ENCODE results near the gene GRAP2. TPM values are rescaled to one million over a fixed set of nuclear protein-coding genes. Genes with fewer than 3 reads are reported as not detected.

Gene GRAP2
- total and polyA plus RNA-seq, 9 of the 15 experiments (the other 6 are each of a cell fraction or from before 2014, with no cell fraction given) = 4.8 to 88.7 (median 60.4) TPM

DNA sequence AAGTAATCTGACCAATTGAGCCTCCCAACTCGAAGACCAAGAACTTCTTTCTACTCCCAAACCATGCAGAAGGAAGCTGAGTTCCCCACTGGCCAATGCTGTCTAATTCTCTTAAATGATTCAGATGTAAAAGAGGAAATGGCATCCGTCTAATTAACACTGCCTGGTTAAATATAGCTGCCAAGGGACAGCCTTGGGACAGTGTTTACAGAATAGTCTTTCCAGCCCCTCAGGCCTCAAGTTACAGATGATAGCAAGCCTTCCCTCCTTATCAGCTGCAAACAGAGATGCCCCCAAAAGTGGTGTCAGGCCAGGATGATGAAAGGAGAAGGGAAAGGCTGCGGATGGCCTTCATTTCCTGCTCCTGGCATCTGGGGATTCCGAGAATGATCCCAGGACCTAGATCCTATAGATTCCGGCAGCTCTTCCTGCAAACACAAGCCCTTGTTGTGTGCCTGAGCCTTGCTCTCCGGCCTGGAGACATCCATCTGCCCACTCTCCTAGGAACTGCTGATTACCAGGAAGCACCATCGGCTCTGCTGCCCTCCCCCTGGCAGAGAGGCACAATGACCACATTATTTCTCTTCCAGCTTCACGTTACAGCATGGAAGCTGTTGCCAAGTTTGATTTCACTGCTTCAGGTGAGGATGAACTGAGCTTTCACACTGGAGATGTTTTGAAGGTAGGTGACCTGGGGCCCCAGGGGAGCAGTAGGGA is 45.8 kb downstream of the GRAP2 start (continued):
- TF ChIP-seq KAT8 (IDR thresholded peaks at IDR 0.05; ENCODE audit: low read depth) = no peak
- peak; percentile 95 for TF ChIP-seq DPF2 (IDR thresholded peaks at IDR 0.05)
- no peak for TF ChIP-seq SIN3B (IDR thresholded peaks at IDR 0.05; ENCODE audit: low read depth)
- no peak for TF ChIP-seq ZSCAN32 (CRISPR knock-in tag; IDR thresholded peaks at IDR 0.05)
- no peak for TF ChIP-seq SNRNP70 (optimal IDR thresholded peaks at IDR 0.05; ENCODE audit: low read depth, low read length)
- TF ChIP-seq, protein P1, sequence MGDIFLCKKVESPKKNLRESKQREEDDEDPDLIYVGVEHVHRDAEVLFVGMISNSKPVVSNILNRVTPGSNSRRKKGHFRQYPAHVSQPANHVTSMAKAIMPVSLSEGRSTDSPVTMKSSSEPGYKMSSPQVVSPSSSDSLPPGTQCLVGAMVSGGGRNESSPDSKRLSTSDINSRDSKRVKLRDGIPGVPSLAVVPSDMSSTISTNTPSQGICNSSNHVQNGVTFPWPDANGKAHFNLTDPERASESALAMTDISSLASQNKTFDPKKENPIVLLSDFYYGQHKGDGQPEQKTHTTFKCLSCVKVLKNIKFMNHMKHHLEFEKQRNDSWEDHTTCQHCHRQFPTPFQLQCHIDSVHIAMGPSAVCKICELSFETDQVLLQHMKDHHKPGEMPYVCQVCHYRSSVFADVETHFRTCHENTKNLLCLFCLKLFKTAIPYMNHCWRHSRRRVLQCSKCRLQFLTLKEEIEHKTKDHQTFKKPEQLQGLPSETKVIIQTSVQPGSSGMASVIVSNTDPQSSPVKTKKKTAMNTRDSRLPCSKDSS (IDR thresholded peaks at IDR 0.05; ENCODE audit: low read depth, partially characterized antibody) = no peak
- TF ChIP-seq POLR3A (IDR thresholded peaks at IDR 0.05; ENCODE audit: borderline replicate concordance, extremely low read depth, insufficient read depth, insufficient read length) = no peak
- TF ChIP-seq, protein P2, sequence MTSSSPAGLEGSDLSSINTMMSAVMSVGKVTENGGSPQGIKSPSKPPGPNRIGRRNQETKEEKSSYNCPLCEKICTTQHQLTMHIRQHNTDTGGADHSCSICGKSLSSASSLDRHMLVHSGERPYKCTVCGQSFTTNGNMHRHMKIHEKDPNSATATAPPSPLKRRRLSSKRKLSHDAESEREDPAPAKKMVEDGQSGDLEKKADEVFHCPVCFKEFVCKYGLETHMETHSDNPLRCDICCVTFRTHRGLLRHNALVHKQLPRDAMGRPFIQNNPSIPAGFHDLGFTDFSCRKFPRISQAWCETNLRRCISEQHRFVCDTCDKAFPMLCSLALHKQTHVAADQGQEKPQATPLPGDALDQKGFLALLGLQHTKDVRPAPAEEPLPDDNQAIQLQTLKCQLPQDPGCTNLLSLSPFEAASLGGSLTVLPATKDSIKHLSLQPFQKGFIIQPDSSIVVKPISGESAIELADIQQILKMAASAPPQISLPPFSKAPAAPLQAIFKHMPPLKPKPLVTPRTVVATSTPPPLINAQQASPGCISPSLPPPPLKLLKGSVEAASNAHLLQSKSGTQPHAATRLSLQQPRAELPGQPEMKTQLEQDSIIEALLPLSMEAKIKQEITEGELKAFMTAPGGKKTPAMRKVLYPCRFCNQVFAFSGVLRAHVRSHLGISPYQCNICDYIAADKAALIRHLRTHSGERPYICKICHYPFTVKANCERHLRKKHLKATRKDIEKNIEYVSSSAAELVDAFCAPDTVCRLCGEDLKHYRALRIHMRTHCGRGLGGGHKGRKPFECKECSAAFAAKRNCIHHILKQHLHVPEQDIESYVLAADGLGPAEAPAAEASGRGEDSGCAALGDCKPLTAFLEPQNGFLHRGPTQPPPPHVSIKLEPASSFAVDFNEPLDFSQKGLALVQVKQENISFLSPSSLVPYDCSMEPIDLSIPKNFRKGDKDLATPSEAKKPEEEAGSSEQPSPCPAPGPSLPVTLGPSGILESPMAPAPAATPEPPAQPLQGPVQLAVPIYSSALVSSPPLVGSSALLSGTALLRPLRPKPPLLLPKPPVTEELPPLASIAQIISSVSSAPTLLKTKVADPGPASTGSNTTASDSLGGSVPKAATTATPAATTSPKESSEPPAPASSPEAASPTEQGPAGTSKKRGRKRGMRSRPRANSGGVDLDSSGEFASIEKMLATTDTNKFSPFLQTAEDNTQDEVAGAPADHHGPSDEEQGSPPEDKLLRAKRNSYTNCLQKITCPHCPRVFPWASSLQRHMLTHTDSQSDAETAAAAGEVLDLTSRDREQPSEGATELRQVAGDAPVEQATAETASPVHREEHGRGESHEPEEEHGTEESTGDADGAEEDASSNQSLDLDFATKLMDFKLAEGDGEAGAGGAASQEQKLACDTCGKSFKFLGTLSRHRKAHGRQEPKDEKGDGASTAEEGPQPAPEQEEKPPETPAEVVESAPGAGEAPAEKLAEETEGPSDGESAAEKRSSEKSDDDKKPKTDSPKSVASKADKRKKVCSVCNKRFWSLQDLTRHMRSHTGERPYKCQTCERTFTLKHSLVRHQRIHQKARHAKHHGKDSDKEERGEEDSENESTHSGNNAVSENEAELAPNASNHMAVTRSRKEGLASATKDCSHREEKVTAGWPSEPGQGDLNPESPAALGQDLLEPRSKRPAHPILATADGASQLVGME (CRISPR knock-in tag; IDR thresholded peaks at IDR 0.05) = no peak
- TF ChIP-seq, protein P3, sequence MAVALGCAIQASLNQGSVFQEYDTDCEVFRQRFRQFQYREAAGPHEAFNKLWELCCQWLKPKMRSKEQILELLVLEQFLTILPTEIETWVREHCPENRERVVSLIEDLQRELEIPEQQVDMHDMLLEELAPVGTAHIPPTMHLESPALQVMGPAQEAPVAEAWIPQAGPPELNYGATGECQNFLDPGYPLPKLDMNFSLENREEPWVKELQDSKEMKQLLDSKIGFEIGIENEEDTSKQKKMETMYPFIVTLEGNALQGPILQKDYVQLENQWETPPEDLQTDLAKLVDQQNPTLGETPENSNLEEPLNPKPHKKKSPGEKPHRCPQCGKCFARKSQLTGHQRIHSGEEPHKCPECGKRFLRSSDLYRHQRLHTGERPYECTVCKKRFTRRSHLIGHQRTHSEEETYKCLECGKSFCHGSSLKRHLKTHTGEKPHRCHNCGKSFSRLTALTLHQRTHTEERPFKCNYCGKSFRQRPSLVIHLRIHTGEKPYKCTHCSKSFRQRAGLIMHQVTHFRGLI (CRISPR knock-in tag; IDR thresholded peaks at IDR 0.05) = no peak
- peak; percentile 47; the same call in 1 of the 2 replicates for TF ChIP-seq SUPT5H (IDR thresholded peaks at IDR 0.05)
- TF ChIP-seq CHD4 (IDR thresholded peaks at IDR 0.05; ENCODE audit: insufficient read depth, insufficient replicate concordance, low read depth, low read length, poor library complexity, severe bottlenecking) = no peak
- TF ChIP-seq ZNF197 (CRISPR knock-in tag; IDR thresholded peaks at IDR 0.05; ENCODE audit: low read depth) = no peak
- TF ChIP-seq HLTF (IDR thresholded peaks at IDR 0.05) = no peak
- TF ChIP-seq STAT5A (IDR thresholded peaks at IDR 0.05; ENCODE audit: borderline replicate concordance, low read length) = peak; percentile 78
- TF ChIP-seq, protein P4, sequence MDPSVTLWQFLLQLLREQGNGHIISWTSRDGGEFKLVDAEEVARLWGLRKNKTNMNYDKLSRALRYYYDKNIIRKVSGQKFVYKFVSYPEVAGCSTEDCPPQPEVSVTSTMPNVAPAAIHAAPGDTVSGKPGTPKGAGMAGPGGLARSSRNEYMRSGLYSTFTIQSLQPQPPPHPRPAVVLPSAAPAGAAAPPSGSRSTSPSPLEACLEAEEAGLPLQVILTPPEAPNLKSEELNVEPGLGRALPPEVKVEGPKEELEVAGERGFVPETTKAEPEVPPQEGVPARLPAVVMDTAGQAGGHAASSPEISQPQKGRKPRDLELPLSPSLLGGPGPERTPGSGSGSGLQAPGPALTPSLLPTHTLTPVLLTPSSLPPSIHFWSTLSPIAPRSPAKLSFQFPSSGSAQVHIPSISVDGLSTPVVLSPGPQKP (CRISPR knock-in tag; IDR thresholded peaks at IDR 0.05) = no peak
- TF ChIP-seq POLR2B (IDR thresholded peaks at IDR 0.05; ENCODE audit: low read depth, partially characterized antibody) = peak; percentile 47
- no peak for TF ChIP-seq POU5F1 (IDR thresholded peaks at IDR 0.05; ENCODE audit: borderline replicate concordance, low read depth, low read length, partially characterized antibody)
- no peak for TF ChIP-seq ZBTB7A (IDR thresholded peaks at IDR 0.05; ENCODE audit: borderline replicate concordance, control insufficient read depth, low read depth, low read length)

Measured in K562 (cell line).